ENCODE data around the gene RABL6. TPM values are rescaled to one million over a fixed set of nuclear protein-coding genes. Genes with fewer than 3 reads are reported as not detected.
A peak's percentile ranks its signal among the peaks of the same experiment; 100 is the strongest.
"Not testable (repeated sequence)": the region's sequence is repeated elsewhere in the genome, so short reads cannot be mapped to it uniquely, and the experiment has no call there.

The RABL6 gene
- total RNA-seq, 1 donor = 49.8 TPM

DNA sequence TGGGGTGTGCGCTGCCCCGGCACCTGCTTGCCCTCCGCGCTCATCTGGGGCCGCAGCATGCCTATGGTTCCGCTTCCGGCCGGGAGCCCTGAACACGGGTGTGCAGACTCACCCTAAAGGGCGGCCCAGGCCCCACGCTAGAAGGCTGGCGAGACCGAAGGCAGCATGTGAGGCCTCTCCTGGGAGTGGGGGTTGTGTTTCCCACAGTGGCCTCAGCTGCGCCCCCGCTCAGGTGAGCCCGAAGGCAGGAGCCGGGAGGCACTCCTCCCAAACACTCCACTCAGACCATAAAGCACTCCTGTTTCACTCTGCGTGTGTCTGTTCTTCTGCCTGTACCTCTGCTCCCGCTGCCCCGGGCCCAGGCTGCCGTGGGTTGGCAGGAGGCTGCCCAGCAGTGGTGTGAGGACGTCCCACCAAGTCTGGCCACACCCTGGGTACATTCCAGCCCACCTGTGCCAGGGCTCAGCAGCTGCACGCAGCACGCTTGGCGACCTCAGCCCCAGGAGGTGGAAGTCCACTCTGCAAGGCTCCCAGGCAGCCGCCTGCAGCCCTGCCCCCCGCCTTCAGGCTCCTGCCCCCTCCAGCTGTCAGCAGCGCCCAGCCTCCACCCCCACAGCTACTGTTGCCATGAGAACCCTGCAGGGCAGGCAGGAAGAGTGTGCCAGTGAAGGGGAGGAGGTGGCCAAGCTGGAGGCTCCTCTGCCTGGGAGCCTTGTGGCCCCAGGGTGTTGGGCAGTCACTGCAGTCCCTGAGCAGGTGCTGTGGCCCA is 33.3 kb downstream of the RABL6 start:
- peak; percentile 25 for DNase-seq (ENCODE audit: low read depth)
- TF ChIP-seq, protein P1, sequence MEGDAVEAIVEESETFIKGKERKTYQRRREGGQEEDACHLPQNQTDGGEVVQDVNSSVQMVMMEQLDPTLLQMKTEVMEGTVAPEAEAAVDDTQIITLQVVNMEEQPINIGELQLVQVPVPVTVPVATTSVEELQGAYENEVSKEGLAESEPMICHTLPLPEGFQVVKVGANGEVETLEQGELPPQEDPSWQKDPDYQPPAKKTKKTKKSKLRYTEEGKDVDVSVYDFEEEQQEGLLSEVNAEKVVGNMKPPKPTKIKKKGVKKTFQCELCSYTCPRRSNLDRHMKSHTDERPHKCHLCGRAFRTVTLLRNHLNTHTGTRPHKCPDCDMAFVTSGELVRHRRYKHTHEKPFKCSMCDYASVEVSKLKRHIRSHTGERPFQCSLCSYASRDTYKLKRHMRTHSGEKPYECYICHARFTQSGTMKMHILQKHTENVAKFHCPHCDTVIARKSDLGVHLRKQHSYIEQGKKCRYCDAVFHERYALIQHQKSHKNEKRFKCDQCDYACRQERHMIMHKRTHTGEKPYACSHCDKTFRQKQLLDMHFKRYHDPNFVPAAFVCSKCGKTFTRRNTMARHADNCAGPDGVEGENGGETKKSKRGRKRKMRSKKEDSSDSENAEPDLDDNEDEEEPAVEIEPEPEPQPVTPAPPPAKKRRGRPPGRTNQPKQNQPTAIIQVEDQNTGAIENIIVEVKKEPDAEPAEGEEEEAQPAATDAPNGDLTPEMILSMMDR (IDR thresholded peaks at IDR 0.05; ENCODE audit: insufficient read depth, low read length) = no peak
- H3K4me3 ChIP-seq (ENCODE audit: low read depth, low read length) = no peak overlapping the region

DNA sequence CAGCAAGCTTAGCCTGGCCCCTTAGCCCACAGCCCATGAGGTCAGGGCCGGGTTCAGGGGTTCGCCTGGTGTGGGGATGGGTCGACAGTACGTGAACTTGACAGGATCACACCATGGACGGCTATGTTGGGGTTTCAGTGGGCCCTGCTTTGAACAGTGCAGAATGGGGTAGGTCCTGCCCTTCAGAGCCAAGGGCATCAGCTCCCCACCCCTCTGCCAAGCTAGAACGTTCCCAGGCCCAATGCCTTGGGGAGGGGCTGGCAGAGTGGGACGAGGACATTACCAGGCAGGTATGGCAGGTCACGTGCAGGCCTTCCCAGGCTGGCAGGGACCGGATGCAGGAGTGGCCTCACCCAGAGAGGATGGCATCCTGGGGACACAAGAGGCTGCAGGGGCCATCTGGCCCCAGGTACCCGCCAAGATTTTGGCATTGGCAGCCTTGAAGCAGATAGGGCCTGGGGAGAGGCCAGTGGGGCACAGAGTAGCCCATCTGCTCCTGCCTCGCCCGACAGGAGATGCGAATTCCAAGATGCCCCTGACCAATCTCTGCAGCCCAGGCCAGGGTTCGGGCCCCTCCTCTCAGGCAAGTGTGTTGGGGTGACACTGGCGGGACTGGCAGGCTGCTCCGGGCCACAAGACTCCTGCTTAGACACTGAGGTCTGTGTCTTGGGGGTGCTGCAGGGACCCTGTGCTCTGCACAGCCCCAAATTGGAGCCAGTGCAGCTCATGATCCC is 34.1 kb downstream of the RABL6 start:
- not testable (repeated sequence) for DNase-seq (ENCODE audit: low read depth); H3K4me3 ChIP-seq (ENCODE audit: low read depth, low read length)

DNA sequence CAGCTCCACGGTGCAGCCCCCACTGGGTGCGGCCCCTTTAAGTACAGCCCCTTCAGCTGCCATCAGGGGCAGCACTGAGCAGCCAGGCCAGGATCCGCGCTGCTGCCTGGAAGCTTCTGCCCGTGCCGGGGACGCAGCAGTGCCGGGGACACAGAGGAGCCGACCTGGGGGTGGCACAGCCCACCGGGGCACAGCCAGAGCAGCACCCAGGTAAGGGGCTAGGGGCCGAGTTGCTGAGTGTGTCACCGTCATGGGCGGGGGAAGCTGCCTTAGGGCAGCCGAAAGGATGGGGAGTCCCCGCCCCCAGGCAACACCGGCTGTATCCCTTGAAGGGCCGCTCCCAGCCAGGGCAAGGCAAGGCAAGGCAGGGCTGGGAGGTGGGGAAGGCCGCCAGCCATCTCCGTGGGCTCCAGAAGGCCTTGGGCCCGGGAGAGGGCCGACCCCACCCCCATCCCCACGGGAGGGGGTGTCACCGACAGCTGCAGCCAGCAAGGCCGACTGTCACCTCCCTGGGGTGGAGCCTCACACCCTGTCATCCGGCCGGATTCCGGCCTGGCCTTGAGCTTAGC is 34.7 kb downstream of the RABL6 start, which contains the start of gene AJM1:
Gene AJM1, plus strand, starts transcription at position 99 of the 569 bp plus-strand sequence. CDS start 1,937 bp downstream, outside the sequence.
- DNase-seq (ENCODE audit: low read depth) = peak; percentile 71
- TF ChIP-seq, protein P1 (IDR thresholded peaks at IDR 0.05; ENCODE audit: insufficient read depth, low read length) = peak; percentile 91
- peak within 1 kb of the TSS; percentile 67 for H3K4me3 ChIP-seq (ENCODE audit: low read depth, low read length)

DNA sequence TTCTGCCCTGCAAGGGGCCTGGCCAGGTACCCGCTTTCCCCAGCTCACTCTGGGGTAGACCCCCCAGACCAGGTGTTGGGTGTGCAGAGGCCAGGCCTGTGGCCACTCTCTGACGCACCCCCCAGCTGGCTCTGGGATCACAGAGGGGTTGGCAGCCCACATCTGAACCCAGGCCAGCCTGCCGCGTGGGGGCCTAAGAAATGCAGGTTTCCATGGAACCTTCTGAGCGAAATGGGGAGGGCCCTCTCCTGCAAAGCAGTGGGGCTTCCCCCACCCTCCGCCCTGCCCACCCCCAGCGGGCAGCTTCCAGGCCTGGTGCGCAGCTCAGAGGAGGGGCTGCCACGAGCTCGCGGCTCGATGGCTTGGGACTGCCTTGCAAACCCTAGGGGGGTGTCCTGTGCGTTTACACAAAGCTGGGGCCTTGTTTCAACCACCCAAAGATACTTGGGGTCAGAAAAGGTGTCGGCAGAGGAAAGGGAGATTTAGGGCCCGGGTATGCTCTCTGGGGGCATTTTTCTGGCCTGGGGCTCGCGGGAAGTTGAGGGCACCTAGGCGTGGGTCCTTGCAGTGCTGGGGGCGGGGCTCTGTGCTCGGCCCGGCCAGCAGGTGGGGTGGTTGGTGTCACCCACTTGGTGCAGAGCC is 35.5 kb downstream of the RABL6 start:
- DNase-seq (ENCODE audit: low read depth); H3K4me3 ChIP-seq (ENCODE audit: low read depth, low read length): not testable (repeated sequence)

DNA sequence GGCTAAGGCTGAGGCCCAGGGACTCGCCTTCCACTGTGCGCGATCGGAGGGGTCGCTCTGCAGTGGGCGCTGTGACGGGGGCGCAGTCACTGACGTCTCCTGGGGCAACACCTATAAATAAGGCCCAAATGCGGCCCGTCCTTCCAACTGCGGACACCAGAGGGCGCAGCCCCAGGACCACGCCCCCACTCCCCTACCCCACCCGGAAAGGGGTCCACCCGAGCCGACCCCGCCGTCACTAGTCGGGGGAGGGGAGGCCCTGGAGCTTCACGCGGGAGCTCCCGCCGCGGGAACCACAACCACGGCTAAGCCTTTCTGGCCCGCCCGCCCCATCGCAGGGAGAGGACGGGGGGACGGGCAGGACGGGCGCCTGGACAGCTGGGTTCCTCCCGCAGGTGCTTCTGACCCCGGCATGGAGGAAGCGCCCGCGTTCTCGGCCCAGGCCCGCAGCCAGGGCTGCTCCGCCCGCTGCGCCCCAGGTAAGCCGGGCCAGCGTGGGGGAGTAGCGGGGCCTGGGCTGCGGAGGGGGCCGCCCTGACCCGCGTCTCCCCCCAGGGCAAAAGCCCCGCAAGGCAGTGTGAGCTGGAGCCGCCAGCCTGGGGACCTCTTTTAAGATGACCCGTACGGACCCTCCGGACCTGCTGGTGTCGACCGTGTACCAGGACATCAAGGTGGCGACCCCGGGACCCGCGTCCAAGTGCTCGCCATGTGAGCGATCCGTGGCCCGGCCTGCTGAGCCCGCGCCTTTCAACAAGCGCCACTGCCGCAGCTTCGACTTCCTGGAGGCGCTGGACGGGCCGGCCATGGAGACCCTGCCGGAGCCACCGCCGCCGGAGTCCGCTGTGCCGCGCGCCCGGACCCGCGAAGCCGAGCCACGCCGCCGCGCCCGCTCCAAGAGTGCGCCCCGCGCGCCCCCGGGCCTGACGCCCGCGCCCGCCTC is 36.3 kb downstream of the RABL6 start:
- not testable (repeated sequence) for H3K4me3 ChIP-seq (ENCODE audit: low read depth, low read length); DNase-seq (ENCODE audit: low read depth)
- TF ChIP-seq, protein P1 (IDR thresholded peaks at IDR 0.05; ENCODE audit: insufficient read depth, low read length) = peak; percentile 48

DNA sequence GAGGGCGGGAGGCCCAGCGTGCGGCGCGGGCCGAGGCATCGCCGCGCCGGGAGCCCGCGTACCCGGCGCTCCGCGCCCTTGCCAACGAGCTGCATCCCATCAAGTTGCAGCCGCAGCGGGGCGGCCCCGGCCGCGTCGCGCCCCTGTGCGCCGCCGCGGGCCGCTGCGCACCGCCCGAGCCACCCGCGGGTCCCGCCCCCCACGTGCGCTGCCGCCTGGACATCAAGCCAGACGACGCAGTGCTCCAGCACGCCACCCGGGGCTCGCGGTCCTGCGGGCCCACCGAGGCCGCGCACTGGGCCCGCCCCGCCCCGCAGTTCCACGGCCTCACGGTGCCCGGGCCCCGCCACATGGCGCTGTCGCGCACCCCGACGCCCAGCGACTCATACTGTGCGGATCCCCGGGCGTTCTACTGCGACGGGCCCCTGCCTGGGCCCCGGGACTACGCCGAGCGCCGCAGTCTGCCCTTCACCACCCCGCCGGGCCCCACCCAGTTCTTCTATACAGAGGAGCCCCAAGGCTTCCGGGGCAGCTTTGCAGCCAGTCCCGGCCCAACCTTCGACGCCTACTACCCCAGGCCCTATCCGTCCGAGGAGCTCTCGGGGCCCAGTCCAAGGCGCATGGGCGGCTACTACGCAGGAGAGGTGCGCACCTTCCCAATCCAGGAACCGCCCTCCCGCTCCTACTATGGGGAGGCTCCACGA is 37.2 kb downstream of the RABL6 start:
- no peak for DNase-seq (ENCODE audit: low read depth)
- no peak overlapping the region for H3K4me3 ChIP-seq (ENCODE audit: low read depth, low read length)
- TF ChIP-seq, protein P1 (IDR thresholded peaks at IDR 0.05; ENCODE audit: insufficient read depth, low read length) = no peak

Data from fibroblast of the aortic adventitia (primary cell).